HepG2 (cell line): ENCODE results near the gene SLC25A44. TPM values are rescaled to one million over a fixed set of nuclear protein-coding genes. Genes with fewer than 3 reads are reported as not detected.

Experiments
- ATAC-seq: fragments of 200-7000 bp; cut with Tn5 transposase; 3 replicates; pipeline ENCODE4 v1.9.1; 2020; ENCODE audit warnings: mild to moderate bottlenecking, moderate library complexity
- BruUV-seq: library from RNA; stranded (reverse); fragments of 400-500 nt; replicated peaks from 2 replicates; lab custom pipeline; 2021; lab: Mats Ljungman, UMichigan
- CTCF ChIA-PET: fragments of 300-600 bp; formaldehyde crosslinking; extraction: SDS; loops from one replicate; lab custom pipeline; 2021; ENCODE audit warnings: low total read pairs, inconsistent platforms, low intra/inter-chr PET ratio; lab: Yijun Ruan, JAX
- POLR2A ChIA-PET: fragments of 350-600 bp; sonication (Branson Sonifier 250); formaldehyde crosslinking; loops from one replicate; lab custom pipeline; 2020; ENCODE audit warnings: antibody characterized with exemption, inconsistent platforms; lab: Yijun Ruan, JAX
- DNase-seq: peaks from one replicate; pipeline ENCODE4 v3.0.0-alpha.2; 2015; ENCODE audit warnings: low spot score
- FAIRE-seq: peaks from 3 replicates; lab custom pipeline; 2011; peaks lifted over from hg19 to GRCh38; lab: Jason Lieb, UNC
- H2AFZ ChIP-seq: one replicate; pipeline ENCODE4 v1.6.1; 2011; ENCODE audit warnings: low read length, inconsistent platforms
- H3K27ac ChIP-seq: fragments of 300-600 bp; 3 replicates; pipeline ENCODE4 v1.8.0; 2011; ENCODE audit warnings: mixed run types, mild to moderate bottlenecking, mixed read lengths, low read length, inconsistent platforms; ENCODE audit not compliant: insufficient read depth; ENCODE audit errors: extremely low read length
- H3K27me3 ChIP-seq, 2 experiments: fragments of 200-600 bp in 1 of 2; 2 replicates in 1 of 2; 3 replicates in 1 of 2; pipeline versions ENCODE4 v1.6.0 to v1.8.0; 2011; ENCODE audit warnings: low read length in 2 of 2, mild to moderate bottlenecking in 2 of 2, moderate library complexity in 2 of 2, inconsistent platforms in 1 of 2; ENCODE audit not compliant: insufficient read depth in 2 of 2, control insufficient read depth in 1 of 2
- H3K36me3 ChIP-seq, 2 experiments: fragments of 200-600 bp in 1 of 2; replicated peaks in 1 of 2; 2 replicates in 1 of 2; 3 replicates in 1 of 2; pipeline versions ENCODE4 v1.5.1 to v1.8.0; 2011; ENCODE audit warnings: low read length in 2 of 2, inconsistent platforms in 1 of 2; ENCODE audit not compliant: insufficient read depth in 2 of 2, control insufficient read depth in 1 of 2
- H3K4me1 ChIP-seq: 2 replicates; pipeline ENCODE4 v1.5.1; 2012; ENCODE audit warnings: low read length, inconsistent platforms; ENCODE audit not compliant: insufficient read depth
- H3K4me2 ChIP-seq: 2 replicates; pipeline ENCODE4 v1.6.0; 2011; ENCODE audit warnings: low read depth, low read length, inconsistent platforms
- H3K4me3 ChIP-seq, 3 experiments: fragments of 200-600 bp in 1 of 3; sonication (generic), shearing (Covaris generic) in 1 of 3; replicated peaks in 1 of 3; 2 replicates each; pipeline ENCODE4 v1.5.1; 2011 to 2016; ENCODE audit warnings: low read length in 3 of 3, inconsistent platforms in 2 of 3, low read depth in 2 of 3, mild to moderate bottlenecking in 2 of 3, control low read depth in 1 of 3, mixed read lengths in 1 of 3; ENCODE audit not compliant: insufficient read depth in 1 of 3
- H3K79me2 ChIP-seq: one replicate; pipeline ENCODE4 v1.6.1; 2011; ENCODE audit warnings: low read length, inconsistent platforms; ENCODE audit not compliant: insufficient read depth
- H3K9ac ChIP-seq: 2 replicates; pipeline ENCODE4 v1.6.0; 2011; ENCODE audit warnings: mild to moderate bottlenecking, low read depth, low read length, inconsistent platforms; ENCODE audit not compliant: insufficient read depth
- H3K9me3 ChIP-seq: 2 replicates; pipeline ENCODE4 v1.5.1; 2012; ENCODE audit warnings: mild to moderate bottlenecking, low read length
- H4K20me1 ChIP-seq: 2 replicates; pipeline ENCODE4 v1.6.0; 2011; ENCODE audit warnings: inconsistent platforms, mild to moderate bottlenecking, low read length, moderate library complexity; ENCODE audit not compliant: insufficient read depth
- FOXC1 ChIP-seq: sonication (generic); formaldehyde crosslinking; IDR thresholded peaks from 2 replicates; pipeline ENCODE4 v1.8.0; 2022; ENCODE audit warnings: mild to moderate bottlenecking, missing genetic modification reagents, borderline replicate concordance
- GRHL1 ChIP-seq: sonication (generic); formaldehyde crosslinking; conservative IDR thresholded peaks from 2 replicates; pipeline ENCODE4 v1.8.0; 2022; ENCODE audit warnings: missing genetic modification reagents
- HNF4A ChIP-seq: sonication (generic); formaldehyde crosslinking; IDR thresholded peaks from 2 replicates; pipeline ENCODE4 v1.4.0; 2020; ENCODE audit warnings: missing genetic modification reagents
- LCORL ChIP-seq, 2 experiments: fragments of 450-650 bp in 1 of 2; sonication (generic) in 1 of 2; formaldehyde crosslinking in 1 of 2; IDR thresholded peaks; 2 replicates each; pipeline versions ENCODE4 v1.5.0 to v1.6.1; 2017 to 2020; ENCODE audit warnings: antibody characterized with exemption in 1 of 2, missing genetic modification reagents in 1 of 2
- NR2F6 ChIP-seq, 2 experiments: IDR thresholded peaks; 2 replicates each; pipeline ENCODE4 v1.6.1; 2016; ENCODE audit warnings: antibody characterized with exemption in 1 of 2, mild to moderate bottlenecking in 1 of 2
- SRY ChIP-seq: sonication (generic); formaldehyde crosslinking; IDR thresholded peaks from 2 replicates; pipeline ENCODE4 v1.8.0; 2022; ENCODE audit warnings: mild to moderate bottlenecking, missing genetic modification reagents
- ZNF292 ChIP-seq: sonication (generic); formaldehyde crosslinking; IDR thresholded peaks from 2 replicates; pipeline ENCODE4 v1.8.1; 2022; ENCODE audit warnings: mild to moderate bottlenecking, low read depth, missing genetic modification reagents, borderline replicate concordance
- ZNF687 ChIP-seq: sonication (generic); formaldehyde crosslinking; IDR thresholded peaks from 2 replicates; pipeline ENCODE4 v1.5.1; 2020; ENCODE audit warnings: mild to moderate bottlenecking, missing genetic modification reagents, moderate library complexity
- ZSCAN25 ChIP-seq: sonication (generic); formaldehyde crosslinking; IDR thresholded peaks from 2 replicates; pipeline ENCODE4 v1.8.0; 2022; ENCODE audit warnings: mild to moderate bottlenecking, missing genetic modification reagents
- WGBS: methylation state at CpG from one replicate; pipeline ENCODE4 v1.1.6; 2017; ENCODE audit warnings: low lambda C conversion rate; 5-methylcytosine and 5-hydroxymethylcytosine counted together
- in situ Hi-C: cut with HindIII; loops from 2 replicates; pipeline ENCODE4 v1.10.0; 2017; ENCODE audit warnings: low pct_unique_long_range_greater_than_20kb; ENCODE audit not compliant: extremely low pct_ligation_motif_present
- intact Hi-C: fragments of 100-400 bp; cut with micrococcal nuclease; formaldehyde crosslinking; loops from one replicate; pipeline ENCODE4 v1.10.0; 2022; ENCODE audit not compliant: unreplicated experiment
- polyA plus RNA-seq, 8 experiments: library from polyadenylated mRNA; depleted of rRNA in 3 of 8; stranded (reverse) in 7 of 8; unstranded in 1 of 8; fragments of >200 nt; fragmentation: Illumina TruSeq in 4 of 8; extraction: Trizol in 4 of 8; gene quantifications; 2 replicates each; pipeline versions ENCODE4 v1.2.1 to v1.2.3, GENCODE V29; 2011 to 2016; ENCODE audit warnings: low read depth in 4 of 8, missing spikeins in 1 of 8, mixed read lengths in 1 of 8; ENCODE audit not compliant: insufficient read depth in 1 of 8
- total RNA-seq, 5 experiments: library from RNA; depleted of rRNA; stranded (reverse); fragments of >200 nt; fragmentation: Illumina TruSeq; extraction: Trizol; gene quantifications; 2 replicates each; pipeline ENCODE4 v1.2.3, GENCODE V29; 2016; ENCODE audit warnings: low read depth in 1 of 5

The SLC25A44 gene
- total and polyA plus RNA-seq, 2 of the 13 experiments (the other 11 are each of a cell fraction or from before 2014, with no cell fraction given) = 10.7 to 13.4 TPM

- no peak overlapping the region for H2AFZ ChIP-seq
- no peaks in the 10 kb centered on the region for H3K79me2 ChIP-seq
- in situ Hi-C loops = no loop called here
- H3K4me3 ChIP-seq = peak overlapping the region in 1 of 3 experiments; percentile 41; a peak in 2 of 6 replicates
- H3K36me3 ChIP-seq = no peaks in the 10 kb centered on the region
- H3K9ac ChIP-seq = no peak overlapping the region
- H3K9me3 ChIP-seq = no peaks in the 10 kb centered on the region
- H3K4me2 ChIP-seq = peak overlapping the region; percentile 70
- 12% methylated on average over 9 of the region's 10 CpGs for WGBS
- no peak overlapping the region for H3K27ac ChIP-seq
- TF ChIP-seq ZNF687 (peak; percentile 62), ZSCAN25 (CRISPR knock-in tag) (peak; percentile 96), HNF4A (CRISPR knock-in tag) (0 out of 2 replicates have a peak, but pooled peaks have one; percentile 12), SRY (CRISPR knock-in tag) (no peak), ZNF292 (CRISPR knock-in tag) (0 out of 2 replicates have a peak, but pooled peaks have one; percentile 29), LCORL (IDR thresholded peaks at IDR 0.05) (no peak), LCORL (CRISPR knock-in tag; IDR thresholded peaks at IDR 0.05) (0 out of 2 replicates have a peak, but pooled peaks have one; percentile 23), FOXC1 (0 out of 2 replicates have a peak, but pooled peaks have one; percentile 32), GRHL1 (CRISPR knock-in tag) (no peak), NR2F6 (IDR thresholded peaks at IDR 0.05) (no peak), NR2F6 (CRISPR knock-in tag; IDR thresholded peaks at IDR 0.05) (no peak)
- ATAC-seq = peak; percentile 61
- POLR2A ChIA-PET = interaction anchor here (0.6 to 2.1 kb wide), 6 partner anchors 22 to 216 kb away, joined by 3 to 12 read pairs (median 4); partner anchors contain the start of genes KHDC4, LMNA and PMF1
- FAIRE-seq = no peak
- DNase-seq = no peak
- peaks cover 71% of the 10 kb centered on the region for H3K4me1 ChIP-seq
- CTCF ChIA-PET = no interaction called here
- intact Hi-C loops = no loop called here
- H4K20me1 ChIP-seq = no peaks in the 10 kb centered on the region
- BruUV-seq = no TSS peak
- H3K27me3 ChIP-seq = peaks cover 0 to 20% of the 10 kb centered on the region in 2 experiments; a peak in 3 of 5 replicates
These were observed 43.4 kb upstream of the SLC25A44 start for GRCh38 chr1:156150333-156151011.
